Endodermal cell (in vitro differentiated cells): ENCODE results near the gene CASP2. TPM values are rescaled to one million over a fixed set of nuclear protein-coding genes. Genes with fewer than 3 reads are reported as not detected.

Source experiments
- DNase-seq: peaks from one replicate; pipeline ENCODE4 v3.0.0-alpha.2; 2017
- H3K27ac ChIP-seq: 2 replicates; pipeline ENCODE4 v1.5.1; 2013; ENCODE audit warnings: mild to moderate bottlenecking, low read depth, low read length, moderate library complexity
- H3K27me3 ChIP-seq: 2 replicates; pipeline ENCODE4 v1.6.1; 2013; ENCODE audit warnings: mild to moderate bottlenecking, low read length, moderate library complexity; ENCODE audit not compliant: insufficient read depth, control insufficient read depth, poor library complexity, severe bottlenecking
- H3K36me3 ChIP-seq: 2 replicates; pipeline ENCODE4 v1.7.0; 2013; ENCODE audit warnings: mild to moderate bottlenecking, low read length, moderate library complexity; ENCODE audit not compliant: control insufficient read depth, insufficient read depth
- H3K4me1 ChIP-seq: one replicate; pipeline ENCODE4 v1.7.0; 2013; ENCODE audit warnings: low read length; ENCODE audit not compliant: control insufficient read depth, insufficient read depth
- H3K4me3 ChIP-seq: 2 replicates; pipeline ENCODE4 v1.5.1; 2013; ENCODE audit warnings: mild to moderate bottlenecking, low read length, moderate library complexity
- H3K9ac ChIP-seq: 2 replicates; pipeline ENCODE4 v1.6.1; 2013; ENCODE audit warnings: mild to moderate bottlenecking, low read length, moderate library complexity; ENCODE audit not compliant: poor library complexity, severe bottlenecking; ENCODE audit errors: extremely low read depth
- H3K9me3 ChIP-seq: 2 replicates; pipeline ENCODE4 v1.6.1; 2013; ENCODE audit warnings: mild to moderate bottlenecking, low read length, moderate library complexity; ENCODE audit not compliant: control insufficient read depth
- H3K27ac Mint-ChIP-seq: 2 replicates; pipeline ENCODE4 v1.8.0; 2020; ENCODE audit warnings: mixed read lengths
- H3K27me3 Mint-ChIP-seq: 2 replicates; pipeline ENCODE4 v1.8.0; 2021; ENCODE audit warnings: mild to moderate bottlenecking, mixed read lengths; ENCODE audit not compliant: insufficient read depth
- H3K36me3 Mint-ChIP-seq: 2 replicates; pipeline ENCODE4 v1.8.0; 2020; ENCODE audit warnings: low read depth, mixed read lengths
- H3K4me1 Mint-ChIP-seq: 2 replicates; pipeline ENCODE4 v1.8.0; 2020; ENCODE audit warnings: mixed read lengths
- H3K4me3 Mint-ChIP-seq: 2 replicates; pipeline ENCODE4 v1.8.0; 2020; ENCODE audit warnings: mild to moderate bottlenecking, moderate library complexity, mixed read lengths
- H3K9me3 Mint-ChIP-seq: 2 replicates; pipeline ENCODE4 v1.8.0; 2020; ENCODE audit warnings: mild to moderate bottlenecking, mixed read lengths
- WGBS, 2 experiments: methylation state at CpG; one replicate each; pipeline versions ENCODE4 v1.1.5 to v1.1.7; 2013; ENCODE audit warnings: missing lambda C conversion rate in 2 of 2, mixed read lengths in 1 of 2; ENCODE audit not compliant: insufficient coverage in 1 of 2, insufficient read length in 1 of 2; 5-methylcytosine and 5-hydroxymethylcytosine counted together
- total RNA-seq, 2 donors: library from RNA; stranded (reverse); fragmentation: NEBNext Ultra II Directional in 1 of 2; extraction: Animal tissue kit (Norgen Biotek cat#: 25700) in 1 of 2; gene quantifications; 2 replicates in 1 of 2; 3 replicates in 1 of 2; pipeline ENCODE4 v1.2.1, GENCODE V29; 2021
- TF ChIP-seq, protein P1 (sequence below): fragments of 200-600 bp; sonication (generic); conservative IDR thresholded peaks from 2 replicates; pipeline ENCODE4 v1.5.0; 2021; ENCODE audit warnings: antibody characterized with exemption, mild to moderate bottlenecking

The CASP2 gene
- total RNA-seq, 2 donors from 2014 or later = 47.9 to 48.3 TPM

DNA sequence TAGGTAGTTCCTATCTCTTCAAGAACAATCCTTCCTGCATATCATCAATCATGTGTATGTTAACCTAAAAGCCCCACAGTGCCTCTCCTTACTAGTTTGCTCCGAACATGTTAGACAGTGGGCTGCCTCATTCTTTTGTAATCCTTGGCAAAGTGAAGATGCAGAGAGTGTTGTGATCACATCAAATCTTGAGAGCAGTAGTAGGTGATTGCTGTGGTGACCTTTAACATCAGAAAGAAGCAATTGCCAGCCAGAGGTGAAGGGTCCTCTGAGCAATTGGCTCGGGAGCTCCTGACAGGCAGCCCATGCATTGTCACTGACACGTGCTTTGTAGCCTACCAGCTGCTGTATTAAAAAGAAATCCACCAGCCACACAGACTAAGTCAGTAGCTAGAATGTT lies 44.5 kb upstream of the CASP2 start:
- WGBS, 2 experiments = 76% methylated on average over 3 of the region's 3 CpGs; no CpG with 5 or more reads in 1 of the 2 experiments
- TF ChIP-seq, protein P1, sequence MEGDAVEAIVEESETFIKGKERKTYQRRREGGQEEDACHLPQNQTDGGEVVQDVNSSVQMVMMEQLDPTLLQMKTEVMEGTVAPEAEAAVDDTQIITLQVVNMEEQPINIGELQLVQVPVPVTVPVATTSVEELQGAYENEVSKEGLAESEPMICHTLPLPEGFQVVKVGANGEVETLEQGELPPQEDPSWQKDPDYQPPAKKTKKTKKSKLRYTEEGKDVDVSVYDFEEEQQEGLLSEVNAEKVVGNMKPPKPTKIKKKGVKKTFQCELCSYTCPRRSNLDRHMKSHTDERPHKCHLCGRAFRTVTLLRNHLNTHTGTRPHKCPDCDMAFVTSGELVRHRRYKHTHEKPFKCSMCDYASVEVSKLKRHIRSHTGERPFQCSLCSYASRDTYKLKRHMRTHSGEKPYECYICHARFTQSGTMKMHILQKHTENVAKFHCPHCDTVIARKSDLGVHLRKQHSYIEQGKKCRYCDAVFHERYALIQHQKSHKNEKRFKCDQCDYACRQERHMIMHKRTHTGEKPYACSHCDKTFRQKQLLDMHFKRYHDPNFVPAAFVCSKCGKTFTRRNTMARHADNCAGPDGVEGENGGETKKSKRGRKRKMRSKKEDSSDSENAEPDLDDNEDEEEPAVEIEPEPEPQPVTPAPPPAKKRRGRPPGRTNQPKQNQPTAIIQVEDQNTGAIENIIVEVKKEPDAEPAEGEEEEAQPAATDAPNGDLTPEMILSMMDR = no peak
- no peaks in the 10 kb centered on the region for H3K36me3 ChIP-seq

DNA sequence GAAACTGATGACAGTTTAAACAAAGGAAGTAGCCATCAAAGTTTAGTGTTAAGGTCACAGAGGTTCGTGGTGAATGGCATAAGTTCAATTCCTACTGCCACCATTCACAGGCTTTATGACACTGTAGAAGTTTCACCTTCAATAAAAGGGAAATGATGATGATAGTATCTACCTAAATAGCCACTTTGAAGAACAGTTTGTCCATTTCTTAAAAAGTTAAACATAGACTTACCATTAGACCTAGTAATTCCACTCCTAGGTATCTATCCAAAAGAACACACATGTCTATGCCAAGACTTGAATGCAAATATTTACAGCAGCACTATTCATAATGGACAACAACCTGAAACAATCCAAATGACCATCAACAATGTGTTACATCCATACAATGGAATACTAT lies 43.8 kb upstream of the CASP2 start:
- H3K36me3 Mint-ChIP-seq = no peaks in the 10 kb centered on the region
- Histone ChIP-seq H3K9me3 (no peaks in the 10 kb centered on the region), H3K36me3 (no peaks in the 10 kb centered on the region), H3K9ac (no peak overlapping the region), H3K4me3 (no peak overlapping the region), H3K27me3 (no peaks in the 10 kb centered on the region), H3K27ac (no peak overlapping the region), H3K4me1 (no peaks in the 10 kb centered on the region)
- H3K27ac Mint-ChIP-seq = no peak overlapping the region
- peaks cover 16% of the 10 kb centered on the region for H3K27me3 Mint-ChIP-seq
- DNase-seq = no peak
- no peaks in the 10 kb centered on the region for H3K9me3 Mint-ChIP-seq
- H3K4me3 Mint-ChIP-seq = no peak overlapping the region
- TF ChIP-seq, protein P1 = no peak
- peaks cover 2% of the 10 kb centered on the region for H3K4me1 Mint-ChIP-seq
- WGBS, 2 experiments = 86% methylated on average over 1 of the region's 1 CpG

More for the DNA sequence above, 44.5 kb upstream of the CASP2 start:
- no peaks in the 10 kb centered on the region for H3K9me3 ChIP-seq
- Mint-ChIP-seq H3K27me3 (peaks cover 16% of the 10 kb centered on the region), H3K4me3 (no peak overlapping the region), H3K27ac (no peak overlapping the region), H3K36me3 (no peaks in the 10 kb centered on the region), H3K4me1 (peaks cover 2% of the 10 kb centered on the region), H3K9me3 (no peaks in the 10 kb centered on the region)
- no peaks in the 10 kb centered on the region for H3K27me3 ChIP-seq
- H3K27ac ChIP-seq = no peak overlapping the region
- no peak overlapping the region for H3K9ac ChIP-seq
- no peaks in the 10 kb centered on the region for H3K4me1 ChIP-seq
- no peak for DNase-seq
- H3K4me3 ChIP-seq = no peak overlapping the region

DNA sequence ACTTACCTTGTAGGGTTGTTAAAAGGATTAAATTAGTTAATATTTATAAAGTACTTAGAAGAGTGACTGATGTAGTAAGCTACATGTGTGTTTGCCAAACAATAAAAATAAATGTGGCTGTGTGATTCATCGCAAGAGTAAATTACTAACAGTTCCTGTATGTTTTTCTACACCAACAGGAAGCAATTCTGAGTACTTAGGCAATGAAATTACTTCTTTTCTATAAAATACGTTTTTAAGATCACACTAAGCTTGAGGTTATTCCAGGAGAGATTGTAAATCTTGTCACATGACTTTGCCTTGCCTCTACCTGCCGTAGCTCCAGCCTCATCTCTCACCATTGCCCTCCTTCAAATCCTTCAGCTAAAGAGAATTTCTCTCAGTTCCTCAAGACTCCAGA lies 43.0 kb upstream of the CASP2 start:
- H3K4me1 Mint-ChIP-seq = peaks cover 2% of the 10 kb centered on the region
- H3K36me3 Mint-ChIP-seq = no peaks in the 10 kb centered on the region
- Histone ChIP-seq H3K9me3 (no peaks in the 10 kb centered on the region), H3K4me3 (no peak overlapping the region), H3K36me3 (no peaks in the 10 kb centered on the region), H3K27ac (no peak overlapping the region), H3K4me1 (no peaks in the 10 kb centered on the region), H3K27me3 (no peaks in the 10 kb centered on the region), H3K9ac (no peak overlapping the region)
- DNase-seq = no peak
- peaks cover 16% of the 10 kb centered on the region for H3K27me3 Mint-ChIP-seq
- H3K9me3 Mint-ChIP-seq = no peaks in the 10 kb centered on the region
- 82 to 86% methylated on average over 1 to 3 of the region's 3 CpGs for WGBS, 2 experiments
- TF ChIP-seq, protein P1 = no peak
- no peak overlapping the region for H3K27ac Mint-ChIP-seq
- no peak overlapping the region for H3K4me3 Mint-ChIP-seq
